HCT116 (cell line): ENCODE results near the gene RPL10. TPM values are rescaled to one million over a fixed set of nuclear protein-coding genes. Genes with fewer than 3 reads are reported as not detected.

Experiments
- ATAC-seq: fragments of 200-7000 bp; cut with Tn5 transposase; 2 replicates; pipeline ENCODE4 v1.9.1; 2020; ENCODE audit warnings: mild to moderate bottlenecking, moderate library complexity
- BruUV-seq: library from RNA; stranded (reverse); fragments of 400-500 nt; replicated peaks from 2 replicates; lab custom pipeline; 2021; lab: Mats Ljungman, UMichigan
- CTCF ChIA-PET: fragments of 300-600 bp; sonication (Branson Sonifier 250); formaldehyde crosslinking; loops from one replicate; lab custom pipeline; 2021; ENCODE audit warnings: antibody characterized with exemption; lab: Charles Lee
- POLR2A ChIA-PET: fragments of 300-600, 350-600 bp; sonication (Branson Sonifier 250); formaldehyde crosslinking; loops from one replicate; lab custom pipeline; 2021; ENCODE audit warnings: antibody characterized with exemption; lab: Charles Lee
- RAD21 ChIA-PET, 2 experiments: fragments of 300-600 bp; sonication (Branson Sonifier 250); formaldehyde crosslinking; loops; one replicate each; lab custom pipeline; 2023; ENCODE audit warnings: low total read pairs in 2 of 2; ENCODE audit not compliant: uncharacterized antibody in 2 of 2, unreplicated experiment in 2 of 2, low non-redundant PET in 1 of 2; lab: Charles Lee
- DNase-seq: peaks from one replicate; pipeline ENCODE4 v3.0.0-alpha.2; 2010; ENCODE audit warnings: low read depth, low spot score
- H2AFZ ChIP-seq: fragments of 200-600 bp; shearing (Covaris generic), sonication (generic); 2 replicates; pipeline ENCODE4 v1.6.1; 2017; ENCODE audit warnings: low read depth, mixed run types, mixed read lengths, antibody characterized with exemption, low read length; ENCODE audit not compliant: poor library complexity, severe bottlenecking
- H3K27ac ChIP-seq: 2 replicates; pipeline ENCODE4 v1.5.1; 2012; ENCODE audit warnings: low read depth, low read length
- H3K27me3 ChIP-seq: fragments of 200-600 bp; sonication (generic); 2 replicates; pipeline ENCODE4 v1.6.1; 2016; ENCODE audit warnings: mixed run types, low read length, mixed read lengths; ENCODE audit not compliant: insufficient read depth
- H3K36me3 ChIP-seq, 2 experiments: fragments of 200-500 bp in 1 of 2; fragments of 200-600 bp in 1 of 2; sonication (Bioruptor generic) in 1 of 2; sonication (generic) in 1 of 2; 2 replicates each; pipeline versions ENCODE4 v1.5.1 to v1.6.1; 2014 to 2016; ENCODE audit warnings: low read length in 2 of 2, inconsistent platforms in 1 of 2, mixed read lengths in 1 of 2, mixed run types in 1 of 2; ENCODE audit not compliant: insufficient read depth in 2 of 2, control insufficient read depth in 1 of 2
- H3K4me1 ChIP-seq, 2 experiments: fragments of 200-600 bp in 1 of 2; sonication (generic) in 1 of 2; 2 replicates each; pipeline versions ENCODE4 v1.5.1 to v1.6.1; 2012 to 2017; ENCODE audit warnings: low read length in 2 of 2, inconsistent platforms in 1 of 2, mild to moderate bottlenecking in 1 of 2, mixed read lengths in 1 of 2, mixed run types in 1 of 2, moderate library complexity in 1 of 2; ENCODE audit not compliant: insufficient read depth in 2 of 2, control insufficient read depth in 1 of 2
- H3K4me2 ChIP-seq: fragments of 200-600 bp; sonication (generic); 2 replicates; pipeline ENCODE4 v1.6.1; 2017; ENCODE audit warnings: mixed run types, low read length, mixed read lengths
- H3K4me3 ChIP-seq, 2 experiments: fragments of 200-600 bp in 1 of 2; sonication (generic) in 1 of 2; replicated peaks in 1 of 2; 2 replicates each; pipeline ENCODE4 v1.5.1; 2011 to 2016; ENCODE audit warnings: low read length in 2 of 2, control low read depth in 1 of 2, low read depth in 1 of 2, mild to moderate bottlenecking in 1 of 2, mixed read lengths in 1 of 2, mixed run types in 1 of 2
- H3K79me2 ChIP-seq: fragments of 200-600 bp; sonication (generic); 2 replicates; pipeline ENCODE4 v1.6.1; 2017; ENCODE audit warnings: mild to moderate bottlenecking, mixed run types, low read length, moderate library complexity, mixed read lengths; ENCODE audit not compliant: insufficient read depth
- H3K9ac ChIP-seq: fragments of 200-600 bp; sonication (generic); 2 replicates; pipeline ENCODE4 v1.6.1; 2016; ENCODE audit warnings: low read length, mixed read lengths
- H3K9me2 ChIP-seq: fragments of 200-600 bp; sonication (generic), shearing (Covaris generic); 2 replicates; pipeline ENCODE4 v1.6.1; 2017; ENCODE audit warnings: mixed run types, mild to moderate bottlenecking, moderate library complexity; ENCODE audit not compliant: insufficient read depth
- H3K9me3 ChIP-seq, 2 experiments: fragments of 200-500 bp in 1 of 2; fragments of 200-600 bp in 1 of 2; sonication (Bioruptor generic) in 1 of 2; sonication (generic) in 1 of 2; 2 replicates each; pipeline ENCODE4 v1.6.1; 2014 to 2017; ENCODE audit warnings: low read length in 2 of 2, mixed read lengths in 2 of 2, inconsistent platforms in 1 of 2, low read depth in 1 of 2, mild to moderate bottlenecking in 1 of 2, mixed run types in 1 of 2, moderate library complexity in 1 of 2; ENCODE audit not compliant: control insufficient read depth in 1 of 2, insufficient read depth in 1 of 2
- H4K20me1 ChIP-seq: fragments of 200-600 bp; sonication (generic), shearing (Covaris generic); 2 replicates; pipeline ENCODE4 v1.6.1; 2017; ENCODE audit warnings: mixed run types, mild to moderate bottlenecking, moderate library complexity; ENCODE audit not compliant: insufficient read depth
- CBX3 ChIP-seq: IDR thresholded peaks from 2 replicates; pipeline ENCODE4 v1.6.1; 2012; ENCODE audit warnings: low read depth
- CEBPB ChIP-seq: IDR thresholded peaks from 2 replicates; pipeline ENCODE4 v1.6.1; 2012; ENCODE audit warnings: low read depth
- EGR1 ChIP-seq: IDR thresholded peaks from 2 replicates; pipeline ENCODE4 v1.6.1; 2012; ENCODE audit warnings: low read depth
- ELF1 ChIP-seq: IDR thresholded peaks from 2 replicates; pipeline ENCODE4 v1.6.1; 2012; ENCODE audit warnings: low read depth, borderline replicate concordance
- EZH2 ChIP-seq: fragments of 200-600 bp; sonication (generic); IDR thresholded peaks from 2 replicates; pipeline ENCODE4 v1.6.1; 2017; ENCODE audit warnings: antibody characterized with exemption, mixed run types
- FOSL1 ChIP-seq: IDR thresholded peaks from 2 replicates; pipeline ENCODE4 v1.6.1; 2012; ENCODE audit warnings: low read depth
- POLR2A ChIP-seq: IDR thresholded peaks from 2 replicates; pipeline ENCODE4 v1.7.0; 2011; ENCODE audit warnings: borderline replicate concordance; ENCODE audit not compliant: insufficient read depth, insufficient read length; ENCODE audit errors: extremely low read depth
- RAD21 ChIP-seq: IDR thresholded peaks from 2 replicates; pipeline ENCODE4 v1.6.1; 2012; ENCODE audit warnings: low read depth, mild to moderate bottlenecking
- SIN3A ChIP-seq: IDR thresholded peaks from 2 replicates; pipeline ENCODE4 v1.6.1; 2012; ENCODE audit warnings: low read depth
- TCF7L2 ChIP-seq: IDR thresholded peaks from 2 replicates; pipeline ENCODE4 v1.7.0; 2011; ENCODE audit warnings: borderline replicate concordance, inconsistent platforms; ENCODE audit not compliant: insufficient read depth, insufficient read length; ENCODE audit errors: extremely low read depth
- YY1 ChIP-seq: IDR thresholded peaks from 2 replicates; pipeline ENCODE4 v1.6.1; 2011; ENCODE audit warnings: low read length, low read depth, moderate library complexity, mild to moderate bottlenecking; ENCODE audit not compliant: insufficient replicate concordance; ENCODE audit errors: extremely low read depth
- ZFX ChIP-seq: fragments of 450-650 bp; IDR thresholded peaks from 2 replicates; pipeline ENCODE4 v1.6.1; 2017
- ZNF274 ChIP-seq: fragments of 200-500 bp; sonication (Bioruptor generic); IDR thresholded peaks from 2 replicates; pipeline ENCODE4 v1.6.1; 2014; ENCODE audit warnings: mild to moderate bottlenecking, low read depth, low read length, inconsistent platforms
- intact Hi-C: fragments of 100-400 bp; cut with micrococcal nuclease; formaldehyde crosslinking; loops from 2 replicates; pipeline ENCODE4 v1.10.0; 2022
- total RNA-seq: library from RNA; stranded (reverse); gene quantifications from one replicate; pipeline ENCODE4 v1.2.1, GENCODE V29; 2021; ENCODE audit not compliant: unreplicated experiment
- TF ChIP-seq, protein P1 (sequence below): IDR thresholded peaks from 2 replicates; pipeline ENCODE4 v1.6.1; 2012
- TF ChIP-seq, protein P2 (sequence below), 3 experiments: fragments of 200-600 bp in 1 of 3; sonication (generic) in 1 of 3; IDR thresholded peaks in 2 of 3; conservative IDR thresholded peaks in 1 of 3; 2 replicates each; pipeline ENCODE4 v1.5.1; 2012 to 2017; ENCODE audit warnings: low read depth in 2 of 3, low read length in 2 of 3, antibody characterized with exemption in 1 of 3, borderline replicate concordance in 1 of 3, control low read depth in 1 of 3, mild to moderate bottlenecking in 1 of 3, mixed read lengths in 1 of 3, mixed run types in 1 of 3, moderate library complexity in 1 of 3; ENCODE audit not compliant: insufficient read depth in 1 of 3

RPL10 gene
- total RNA-seq, 1 experiment from 2014 or later = 3,069 TPM

DNA sequence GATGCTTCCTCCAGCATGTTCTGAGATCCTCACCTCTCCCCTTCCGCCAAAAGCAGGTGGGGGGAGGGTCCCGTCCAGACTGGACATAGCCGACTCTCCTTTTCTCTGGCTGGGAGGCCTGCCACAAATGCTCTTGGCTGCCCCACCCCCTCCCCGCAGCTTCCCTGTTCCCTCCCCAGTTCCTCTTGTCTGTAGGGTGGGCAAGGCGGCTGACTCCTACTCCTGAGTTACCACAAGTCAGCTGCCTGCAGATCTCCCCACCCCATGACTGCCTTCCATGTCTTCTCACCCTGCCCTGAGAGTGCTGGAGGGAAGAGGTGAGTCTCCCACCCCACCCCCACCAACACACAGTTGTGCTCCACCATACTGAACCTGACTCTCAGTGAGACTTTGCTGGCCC, 33.2 kb downstream of the RPL10 start:
- H2AFZ ChIP-seq = no peak overlapping the region
- no peaks in the 10 kb centered on the region for H3K36me3 ChIP-seq
- ATAC-seq (no peak), DNase-seq (no peak)
- H3K27ac ChIP-seq = no peak overlapping the region
- H3K4me2 ChIP-seq = no peak overlapping the region
- H3K9me2 ChIP-seq = no peaks in the 10 kb centered on the region
- RAD21 ChIA-PET = no interaction called here
- CTCF ChIA-PET = no interaction called here
- no TSS peak for BruUV-seq
- TF ChIP-seq EGR1 (no peak), CEBPB (no peak), EZH2 (no peak), ZFX (no peak), CBX3 (no peak), TCF7L2 (no peak), FOSL1 (no peak), ZNF274 (no peak), ELF1 (no peak), YY1 (no peak), SIN3A (no peak), POLR2A (no peak), RAD21 (no peak)
- TF ChIP-seq, protein P1, sequence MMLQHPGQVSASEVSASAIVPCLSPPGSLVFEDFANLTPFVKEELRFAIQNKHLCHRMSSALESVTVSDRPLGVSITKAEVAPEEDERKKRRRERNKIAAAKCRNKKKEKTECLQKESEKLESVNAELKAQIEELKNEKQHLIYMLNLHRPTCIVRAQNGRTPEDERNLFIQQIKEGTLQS = no peak
- TF ChIP-seq, protein P2, sequence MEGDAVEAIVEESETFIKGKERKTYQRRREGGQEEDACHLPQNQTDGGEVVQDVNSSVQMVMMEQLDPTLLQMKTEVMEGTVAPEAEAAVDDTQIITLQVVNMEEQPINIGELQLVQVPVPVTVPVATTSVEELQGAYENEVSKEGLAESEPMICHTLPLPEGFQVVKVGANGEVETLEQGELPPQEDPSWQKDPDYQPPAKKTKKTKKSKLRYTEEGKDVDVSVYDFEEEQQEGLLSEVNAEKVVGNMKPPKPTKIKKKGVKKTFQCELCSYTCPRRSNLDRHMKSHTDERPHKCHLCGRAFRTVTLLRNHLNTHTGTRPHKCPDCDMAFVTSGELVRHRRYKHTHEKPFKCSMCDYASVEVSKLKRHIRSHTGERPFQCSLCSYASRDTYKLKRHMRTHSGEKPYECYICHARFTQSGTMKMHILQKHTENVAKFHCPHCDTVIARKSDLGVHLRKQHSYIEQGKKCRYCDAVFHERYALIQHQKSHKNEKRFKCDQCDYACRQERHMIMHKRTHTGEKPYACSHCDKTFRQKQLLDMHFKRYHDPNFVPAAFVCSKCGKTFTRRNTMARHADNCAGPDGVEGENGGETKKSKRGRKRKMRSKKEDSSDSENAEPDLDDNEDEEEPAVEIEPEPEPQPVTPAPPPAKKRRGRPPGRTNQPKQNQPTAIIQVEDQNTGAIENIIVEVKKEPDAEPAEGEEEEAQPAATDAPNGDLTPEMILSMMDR (IDR thresholded peaks at IDR 0.05 in 2 of 3, conservative IDR thresholded peaks at IDR 0.05 in 1 of 3; ENCODE audit: borderline replicate concordance in 1 of 3, insufficient read depth in 1 of 3, low read depth in 2 of 3, low read length in 2 of 3) = no peak
- H3K4me3 ChIP-seq = no peak overlapping the region
- intact Hi-C loops = no loop called here
- no peaks in the 10 kb centered on the region for H4K20me1 ChIP-seq
- H3K9ac ChIP-seq = no peak overlapping the region
- H3K9me3 ChIP-seq = no peaks in the 10 kb centered on the region
- H3K79me2 ChIP-seq = peaks cover 7% of the 10 kb centered on the region; the same call in 1 of the 2 replicates
- no peaks in the 10 kb centered on the region for H3K27me3 ChIP-seq
- peaks cover 1 to 17% of the 10 kb centered on the region in 2 experiments; a peak in 2 of 4 replicates for H3K4me1 ChIP-seq
- POLR2A ChIA-PET = no interaction called here
